OCI-LY3 (cell line): ENCODE data around the gene ZNF735.
"Not testable (repeated sequence)": the region's sequence is repeated elsewhere in the genome, so short reads cannot be mapped to it uniquely, and the experiment has no call there.

Experiments used
- H2AFZ ChIP-seq: fragments of 200-600, 300-600 bp; shearing (Covaris generic); 2 replicates; pipeline ENCODE4 v1.6.0; 2014; ENCODE audit warnings: antibody characterized with exemption, low read depth, low read length
- H3K27ac ChIP-seq: fragments of 200-600, 300-600 bp; sonication (generic); 2 replicates; pipeline ENCODE4 v1.5.1; 2014; ENCODE audit warnings: mild to moderate bottlenecking, low read length, moderate library complexity, mixed read lengths
- H3K27me3 ChIP-seq: fragments of 200-600, 300-600 bp; sonication (generic); 2 replicates; pipeline ENCODE4 v1.6.1; 2014; ENCODE audit warnings: low read depth, low read length, mixed read lengths
- H3K36me3 ChIP-seq: fragments of 200-600, 300-600 bp; sonication (generic); replicated peaks from 2 replicates; pipeline ENCODE3; 2014; ENCODE audit warnings: low read depth, low read length, mixed read lengths
- H3K4me1 ChIP-seq: fragments of 300-600, 200-600 bp; sonication (generic); 2 replicates; pipeline ENCODE4 v1.6.1; 2014; ENCODE audit warnings: low read length, mixed read lengths
- H3K4me2 ChIP-seq: fragments of 200-600, 300-600 bp; sonication (generic); 2 replicates; pipeline ENCODE4 v1.6.1; 2014; ENCODE audit warnings: low read length, mixed read lengths
- H3K4me3 ChIP-seq: fragments of 300-600, 200-600 bp; sonication (generic); 2 replicates; pipeline ENCODE4 v1.5.1; 2014; ENCODE audit warnings: antibody characterized with exemption, mild to moderate bottlenecking, low read length, moderate library complexity
- H3K79me2 ChIP-seq: fragments of 300-600, 200-600 bp; shearing (Covaris generic); 2 replicates; pipeline ENCODE4 v1.6.1; 2014; ENCODE audit warnings: mild to moderate bottlenecking, low read length, mixed read lengths
- H3K9ac ChIP-seq: fragments of 300-600, 200-600 bp; shearing (Covaris generic); 2 replicates; pipeline ENCODE4 v1.6.0; 2014; ENCODE audit warnings: mild to moderate bottlenecking, low read length, moderate library complexity
- H3K9me3 ChIP-seq: fragments of 200-600, 300-600 bp; shearing (Covaris generic); 2 replicates; pipeline ENCODE4 v1.6.1; 2014; ENCODE audit warnings: low read length, mixed read lengths; ENCODE audit not compliant: insufficient read depth
- H4K20me1 ChIP-seq: fragments of 200-600, 300-600 bp; sonication (generic); 2 replicates; pipeline ENCODE4 v1.6.1; 2016; ENCODE audit warnings: low read length, mixed read lengths; ENCODE audit not compliant: insufficient read depth
- EZH2phosphoT487 ChIP-seq: fragments of 200-600 bp; shearing (Covaris generic); IDR thresholded peaks from 2 replicates; pipeline ENCODE4 v1.6.1; 2018; ENCODE audit warnings: antibody characterized with exemption, mixed run types, low read depth
- TF ChIP-seq, protein P1 (sequence below): fragments of 200-600, 300-600 bp; sonication (generic); IDR thresholded peaks from 2 replicates; pipeline ENCODE4 v1.5.1; 2014; ENCODE audit warnings: antibody characterized with exemption, low read length, low read depth

ZNF735 gene

DNA sequence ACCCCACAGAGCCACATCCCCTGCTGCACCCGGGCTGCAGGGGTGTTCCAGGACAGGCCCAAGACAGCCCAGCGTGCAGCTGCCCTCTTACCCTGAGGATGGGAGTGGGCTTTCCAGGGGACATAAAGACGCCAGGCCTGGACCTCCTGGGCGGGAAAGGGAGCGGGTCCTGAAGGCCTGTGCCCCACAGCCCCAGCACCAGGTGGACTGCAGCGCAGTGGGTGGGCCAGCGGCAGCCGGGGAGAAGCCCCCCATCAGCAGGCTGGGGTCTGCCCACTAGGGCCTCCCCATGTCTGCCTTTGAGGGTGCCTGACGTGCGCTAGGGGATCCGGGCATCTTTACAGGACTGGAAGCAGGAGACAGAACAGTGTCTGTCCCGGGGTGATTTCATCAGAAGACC is 22.6 kb upstream of the ZNF735 start:
- Histone ChIP-seq H3K9me3 (no peaks in the 10 kb centered on the region), H3K27ac (no peak overlapping the region), H3K36me3 (no peaks in the 10 kb centered on the region), H3K4me3 (no peak overlapping the region), H3K4me1 (no peaks in the 10 kb centered on the region), H3K79me2 (no peaks in the 10 kb centered on the region), H4K20me1 (no peaks in the 10 kb centered on the region), H2AFZ (no peak overlapping the region), H3K4me2 (no peak overlapping the region), H3K27me3 (no peaks in the 10 kb centered on the region), H3K9ac (no peak overlapping the region)
- TF ChIP-seq, protein P1, sequence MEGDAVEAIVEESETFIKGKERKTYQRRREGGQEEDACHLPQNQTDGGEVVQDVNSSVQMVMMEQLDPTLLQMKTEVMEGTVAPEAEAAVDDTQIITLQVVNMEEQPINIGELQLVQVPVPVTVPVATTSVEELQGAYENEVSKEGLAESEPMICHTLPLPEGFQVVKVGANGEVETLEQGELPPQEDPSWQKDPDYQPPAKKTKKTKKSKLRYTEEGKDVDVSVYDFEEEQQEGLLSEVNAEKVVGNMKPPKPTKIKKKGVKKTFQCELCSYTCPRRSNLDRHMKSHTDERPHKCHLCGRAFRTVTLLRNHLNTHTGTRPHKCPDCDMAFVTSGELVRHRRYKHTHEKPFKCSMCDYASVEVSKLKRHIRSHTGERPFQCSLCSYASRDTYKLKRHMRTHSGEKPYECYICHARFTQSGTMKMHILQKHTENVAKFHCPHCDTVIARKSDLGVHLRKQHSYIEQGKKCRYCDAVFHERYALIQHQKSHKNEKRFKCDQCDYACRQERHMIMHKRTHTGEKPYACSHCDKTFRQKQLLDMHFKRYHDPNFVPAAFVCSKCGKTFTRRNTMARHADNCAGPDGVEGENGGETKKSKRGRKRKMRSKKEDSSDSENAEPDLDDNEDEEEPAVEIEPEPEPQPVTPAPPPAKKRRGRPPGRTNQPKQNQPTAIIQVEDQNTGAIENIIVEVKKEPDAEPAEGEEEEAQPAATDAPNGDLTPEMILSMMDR: no peak
- no peak for TF ChIP-seq EZH2phosphoT487

DNA sequence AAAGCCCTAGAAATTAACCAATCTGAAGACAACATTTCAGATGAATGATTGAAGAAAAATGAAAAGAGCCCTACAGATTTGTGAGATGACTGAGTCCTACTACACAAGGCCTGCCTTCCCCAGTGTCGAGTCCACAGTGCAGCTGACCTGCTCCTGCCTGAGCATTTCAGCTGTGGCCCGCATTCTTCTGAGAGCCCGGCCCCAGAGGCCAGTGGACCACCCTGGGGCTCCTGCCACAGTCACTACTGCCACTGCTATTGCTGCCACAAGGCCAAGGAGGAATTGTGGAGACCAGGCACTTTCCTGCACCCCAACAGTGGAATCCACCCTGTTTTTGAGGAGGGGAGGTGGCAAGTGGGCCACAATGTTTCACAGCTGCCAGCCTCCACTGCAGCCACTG is 19.6 kb upstream of the ZNF735 start:
- H4K20me1 ChIP-seq: no peaks in the 10 kb centered on the region

DNA sequence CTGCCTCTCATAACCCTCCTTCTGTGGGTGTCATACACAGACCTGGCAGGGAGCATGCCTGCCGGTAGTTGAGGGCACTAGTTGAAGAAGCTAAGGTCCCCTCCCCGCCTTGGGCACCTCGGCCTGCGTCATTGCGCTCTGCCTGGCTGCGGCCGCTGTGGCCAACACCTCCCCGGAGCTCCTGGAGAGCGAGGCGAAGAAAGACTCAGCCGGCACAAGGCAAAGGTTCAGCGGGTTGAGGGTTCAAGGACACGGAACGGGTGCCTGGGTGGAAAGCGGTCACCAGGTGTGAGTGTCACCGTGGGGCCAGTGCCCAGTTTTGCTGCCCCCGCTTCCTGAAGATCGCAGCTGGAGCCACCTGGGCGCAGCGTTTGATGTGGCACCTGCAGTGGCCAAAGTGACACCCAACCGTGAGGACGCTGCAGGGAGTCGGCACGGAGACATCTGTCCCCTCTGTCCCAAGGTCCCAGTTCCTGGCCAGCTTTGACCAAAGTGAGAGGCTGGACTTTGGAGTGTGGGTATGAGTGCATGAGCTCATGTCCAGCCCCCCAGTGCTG is 14.8 kb upstream of the ZNF735 start:
- no peak overlapping the region for H3K4me2 ChIP-seq
- H2AFZ ChIP-seq: no peak overlapping the region
- H3K4me3 ChIP-seq: no peak overlapping the region
- no peaks in the 10 kb centered on the region for H3K36me3 ChIP-seq
- H4K20me1 ChIP-seq: no peaks in the 10 kb centered on the region
- H3K79me2 ChIP-seq: no peaks in the 10 kb centered on the region
- no peaks in the 10 kb centered on the region for H3K27me3 ChIP-seq
- TF ChIP-seq, protein P1: no peak
- no peak for TF ChIP-seq EZH2phosphoT487
- no peak overlapping the region for H3K27ac ChIP-seq
- no peaks in the 10 kb centered on the region for H3K9me3 ChIP-seq
- H3K9ac ChIP-seq: no peak overlapping the region
- H3K4me1 ChIP-seq: no peaks in the 10 kb centered on the region

More for the DNA sequence above, 19.6 kb upstream of the ZNF735 start:
- no peak overlapping the region for H3K4me2 ChIP-seq
- H3K79me2 ChIP-seq: no peaks in the 10 kb centered on the region
- H3K27ac ChIP-seq: no peak overlapping the region
- H3K4me1 ChIP-seq: no peaks in the 10 kb centered on the region
- no peak for TF ChIP-seq EZH2phosphoT487
- TF ChIP-seq, protein P1: no peak
- no peak overlapping the region for H3K9ac ChIP-seq
- H2AFZ ChIP-seq: no peak overlapping the region
- H3K27me3 ChIP-seq: no peaks in the 10 kb centered on the region
- no peaks in the 10 kb centered on the region for H3K9me3 ChIP-seq
- H3K4me3 ChIP-seq: no peak overlapping the region
- H3K36me3 ChIP-seq: no peaks in the 10 kb centered on the region

DNA sequence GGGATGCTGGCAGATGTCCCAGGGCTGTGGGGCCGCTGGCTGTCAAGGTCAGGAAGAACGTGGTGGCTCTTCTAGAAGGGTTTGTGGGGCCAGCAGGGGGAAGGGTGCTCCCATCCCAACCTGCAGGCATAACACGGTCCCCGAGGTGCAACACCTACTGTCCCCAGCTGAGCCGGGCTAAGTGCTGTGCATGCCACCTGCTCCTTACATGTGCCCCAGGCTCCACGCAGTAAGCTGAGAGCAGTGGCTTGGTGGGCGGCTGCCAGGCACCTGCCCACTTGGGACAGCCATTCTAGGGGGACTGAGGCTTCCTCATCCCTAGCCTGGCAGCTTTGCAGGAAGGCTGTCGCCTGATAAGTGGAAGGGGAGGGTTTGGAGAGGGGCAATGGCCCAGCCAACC is 14.2 kb upstream of the ZNF735 start:
- Histone ChIP-seq H3K9ac (no peak overlapping the region), H3K79me2 (no peaks in the 10 kb centered on the region)

DNA sequence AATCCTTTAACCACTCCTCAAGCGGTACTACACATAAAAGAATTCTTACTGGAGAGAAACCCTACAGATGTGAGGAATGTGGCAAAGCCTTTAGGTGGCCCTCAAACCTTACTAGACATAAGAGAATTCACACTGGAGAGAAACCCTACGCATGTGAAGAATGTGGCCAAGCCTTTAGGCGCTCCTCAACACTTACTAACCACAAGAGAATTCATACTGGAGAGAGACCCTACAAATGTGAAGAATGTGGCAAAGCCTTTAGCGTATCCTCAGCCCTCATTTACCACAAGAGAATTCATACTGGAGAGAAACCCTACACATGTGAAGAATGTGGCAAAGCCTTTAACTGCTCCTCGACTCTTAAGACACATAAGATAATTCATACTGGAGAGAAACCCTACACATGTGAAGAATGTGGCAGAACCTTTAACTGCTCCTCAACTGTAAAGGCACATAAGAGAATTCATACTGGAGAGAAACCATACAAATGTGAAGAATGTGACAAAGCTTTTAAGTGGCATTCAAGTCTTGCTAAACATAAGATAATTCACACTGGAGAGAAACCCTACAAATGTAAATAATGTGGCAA is 12.8 kb downstream of the ZNF735 start:
- H3K4me3 ChIP-seq, H4K20me1 ChIP-seq, H3K36me3 ChIP-seq, H3K79me2 ChIP-seq, H2AFZ ChIP-seq, H3K27me3 ChIP-seq, H3K4me2 ChIP-seq, H3K9ac ChIP-seq, H3K9me3 ChIP-seq, H3K4me1 ChIP-seq, H3K27ac ChIP-seq: not testable (repeated sequence)

More for the DNA sequence above, 14.2 kb upstream of the ZNF735 start:
- H3K27ac ChIP-seq: no peak overlapping the region
- H3K4me3 ChIP-seq: no peak overlapping the region
- H3K4me1 ChIP-seq: no peaks in the 10 kb centered on the region
- H4K20me1 ChIP-seq: no peaks in the 10 kb centered on the region
- no peaks in the 10 kb centered on the region for H3K36me3 ChIP-seq
- H2AFZ ChIP-seq: no peak overlapping the region
- no peaks in the 10 kb centered on the region for H3K9me3 ChIP-seq
- no peak overlapping the region for H3K4me2 ChIP-seq
- H3K27me3 ChIP-seq: no peaks in the 10 kb centered on the region
- no peak for TF ChIP-seq EZH2phosphoT487
- TF ChIP-seq, protein P1: no peak
